Liver (tissue), 3 donors: Measurements from ENCODE around the gene TNRC6B.

ENCODE experiments used
- ATF3 ChIP-seq: IDR thresholded peaks from 2 replicates; pipeline ENCODE4 v1.6.1; 2016; ENCODE audit warnings: antibody characterized with exemption
- CTCF ChIP-seq: fragments of 150-350 bp; IDR thresholded peaks from 2 replicates; pipeline ENCODE4 v1.5.1; 2017; ENCODE audit warnings: improper control_type of control experiment, low read depth, low read length; ENCODE audit not compliant: missing input control
- EGR1 ChIP-seq, 2 donors: IDR thresholded peaks; 2 replicates each; pipeline ENCODE4 v1.6.1; 2016 to 2018; ENCODE audit warnings: antibody characterized with exemption in 2 of 2, low read depth in 2 of 2
- FOXA1 ChIP-seq: IDR thresholded peaks from 2 replicates; pipeline ENCODE4 v1.6.1; 2016; ENCODE audit warnings: antibody characterized with exemption
- GABPA ChIP-seq, 2 donors: IDR thresholded peaks in 1 of 2; conservative IDR thresholded peaks in 1 of 2; 2 replicates each; pipeline ENCODE4 v1.6.1; 2016; ENCODE audit warnings: antibody characterized with exemption in 2 of 2, mild to moderate bottlenecking in 1 of 2, moderate library complexity in 1 of 2
- JUND ChIP-seq, 2 donors: IDR thresholded peaks; 2 replicates each; pipeline ENCODE4 v1.6.1; 2016; ENCODE audit warnings: antibody characterized with exemption in 2 of 2
- MAX ChIP-seq: IDR thresholded peaks from 2 replicates; pipeline ENCODE4 v1.6.1; 2016; ENCODE audit warnings: antibody characterized with exemption
- RAD21 ChIP-seq, 2 donors: IDR thresholded peaks; 2 replicates each; pipeline ENCODE4 v1.6.1; 2016; ENCODE audit warnings: antibody characterized with exemption in 2 of 2, mild to moderate bottlenecking in 2 of 2
- REST ChIP-seq: IDR thresholded peaks from 2 replicates; pipeline ENCODE4 v1.6.1; 2016; ENCODE audit warnings: antibody characterized with exemption, mild to moderate bottlenecking
- SP1 ChIP-seq: IDR thresholded peaks from 2 replicates; pipeline ENCODE4 v1.6.1; 2018; ENCODE audit warnings: antibody characterized with exemption, mild to moderate bottlenecking
- TAF1 ChIP-seq: conservative IDR thresholded peaks from 2 replicates; pipeline ENCODE4 v1.6.1; 2016; ENCODE audit warnings: antibody characterized with exemption, mild to moderate bottlenecking
- YY1 ChIP-seq: IDR thresholded peaks from 2 replicates; pipeline ENCODE4 v1.6.1; 2016; ENCODE audit warnings: antibody characterized with exemption, mild to moderate bottlenecking
- ZBTB33 ChIP-seq: IDR thresholded peaks from 2 replicates; pipeline ENCODE4 v1.6.1; 2016; ENCODE audit warnings: antibody characterized with exemption
- donor health status: healthy.
- donor health status: healthy.

- TF ChIP-seq CTCF (no peak), MAX (no peak), ATF3 (no peak), TAF1 (no peak), JUND (IDR thresholded peaks at IDR 0.05) (no peak), SP1 (no peak), ZBTB33 (no peak), REST (no peak), RAD21 (IDR thresholded peaks at IDR 0.05) (no peak), YY1 (no peak), GABPA (IDR thresholded peaks at IDR 0.05 in 1 of 2, conservative IDR thresholded peaks at IDR 0.05 in 1 of 2) (no peak), EGR1 (IDR thresholded peaks at IDR 0.05; ENCODE audit: low read depth in 2 of 2) (no peak), FOXA1 (no peak)
Observed at GRCh38 chr22:40309631-40310030, 131.9 kb downstream of the TNRC6B start.
